DMS 273 (cell line): ENCODE data around the gene MARS1.
"Not testable (repeated sequence)": the region's sequence is repeated elsewhere in the genome, so short reads cannot be mapped to it uniquely, and the experiment has no call there.

ENCODE experiments used
- DNase-seq: peaks from one replicate; lab custom pipeline; 2025; ENCODE audit not compliant: unreplicated experiment; lab: John Stamatoyannopoulos, UW

The MARS1 gene

GRCh38 chr12:57489157-57489641 is 1.3 kb downstream of the MARS1 start:
- DNase-seq = no peak

- no peak for DNase-seq
Observed at GRCh38 chr12:57490126-57490525, 2.3 kb downstream of the MARS1 start.

DNA sequence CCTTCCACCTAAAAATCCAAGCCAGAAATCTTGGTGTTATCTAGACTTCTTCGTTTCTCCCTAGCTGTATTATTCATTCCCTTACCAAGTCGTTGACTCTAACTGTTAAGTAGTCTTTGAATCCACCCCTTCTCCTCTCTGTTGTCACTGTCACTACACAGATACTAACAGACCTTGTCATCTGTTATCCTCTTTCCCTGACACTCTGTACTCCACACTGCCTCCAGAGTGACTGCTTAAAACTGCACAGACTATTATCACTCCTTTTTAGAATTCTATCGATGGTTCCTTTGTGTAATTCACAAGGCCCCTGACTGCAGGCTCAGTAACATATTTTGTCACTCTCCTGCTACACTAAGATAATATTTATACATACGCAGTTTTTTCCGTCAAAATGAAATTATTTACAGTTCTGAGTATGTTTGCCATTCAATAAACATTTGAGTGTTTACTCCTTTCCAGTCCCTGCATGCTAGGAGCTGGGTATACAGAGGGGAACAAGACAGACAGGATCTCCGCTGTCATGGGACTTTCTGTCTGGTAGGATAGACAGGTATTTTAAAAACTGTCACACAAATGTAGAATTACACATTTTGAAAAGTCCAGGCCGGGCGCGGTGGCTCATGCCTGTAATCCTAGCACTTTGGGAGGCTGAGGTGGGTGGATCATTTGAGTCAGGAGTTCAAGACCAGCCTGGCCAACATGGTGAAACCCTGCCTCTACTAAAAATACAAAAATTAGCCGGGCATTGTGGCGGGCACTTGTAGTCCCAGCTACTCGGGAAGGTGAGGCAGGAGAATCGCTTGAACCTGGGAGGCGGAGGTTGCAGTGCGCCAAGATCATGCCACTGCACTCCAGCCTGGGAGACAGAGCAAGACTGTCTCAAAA is 3.8 kb downstream of the MARS1 start:
- DNase-seq = peak; percentile 15

GRCh38 chr12:57495051-57495701 is 7.3 kb downstream of the MARS1 start:
- not testable (repeated sequence) for DNase-seq

- no peak for DNase-seq
Observed at GRCh38 chr12:57496822-57497221, 9.0 kb downstream of the MARS1 start.

- no peak for DNase-seq
Observed at GRCh38 chr12:57497223-57498131, 9.6 kb downstream of the MARS1 start.

- no peak for DNase-seq
Observed at GRCh38 chr12:57498132-57498502, 10.2 kb downstream of the MARS1 start.

DNA sequence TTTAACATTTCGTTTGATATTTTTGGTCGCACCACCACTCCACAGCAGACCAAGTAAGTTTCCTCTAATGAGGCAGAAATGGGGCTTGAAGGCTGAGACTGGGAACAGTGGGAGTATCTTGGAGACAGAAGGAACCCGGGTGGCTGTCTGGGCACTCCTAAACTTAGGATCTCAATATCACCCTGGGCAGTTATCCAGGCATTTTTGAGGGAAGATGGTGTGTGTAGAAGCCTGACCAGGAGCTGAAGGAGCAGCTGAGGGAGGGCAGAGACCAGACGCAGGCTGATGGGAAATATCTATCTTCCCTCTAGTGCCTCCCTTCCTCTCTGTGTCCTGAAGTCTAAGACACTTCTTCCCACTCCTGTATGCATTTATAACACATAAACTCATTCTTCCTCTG is 10.7 kb downstream of the MARS1 start:
- DNase-seq = no peak

DNA sequence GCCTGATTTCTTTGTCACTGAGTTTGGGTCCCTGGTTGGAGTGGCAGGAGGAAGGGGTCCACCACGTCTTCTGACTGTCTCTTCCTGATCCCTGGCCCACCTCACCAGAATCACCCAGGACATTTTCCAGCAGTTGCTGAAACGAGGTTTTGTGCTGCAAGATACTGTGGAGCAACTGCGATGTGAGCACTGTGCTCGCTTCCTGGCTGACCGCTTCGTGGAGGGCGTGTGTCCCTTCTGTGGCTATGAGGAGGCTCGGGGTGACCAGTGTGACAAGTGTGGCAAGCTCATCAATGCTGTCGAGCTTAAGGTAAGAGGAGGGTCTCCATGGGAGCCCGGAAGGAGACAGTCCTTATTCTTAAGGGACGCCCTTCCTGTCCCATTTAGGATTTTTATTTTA is 12.3 kb downstream of the MARS1 start:
- no peak for DNase-seq

DNA sequence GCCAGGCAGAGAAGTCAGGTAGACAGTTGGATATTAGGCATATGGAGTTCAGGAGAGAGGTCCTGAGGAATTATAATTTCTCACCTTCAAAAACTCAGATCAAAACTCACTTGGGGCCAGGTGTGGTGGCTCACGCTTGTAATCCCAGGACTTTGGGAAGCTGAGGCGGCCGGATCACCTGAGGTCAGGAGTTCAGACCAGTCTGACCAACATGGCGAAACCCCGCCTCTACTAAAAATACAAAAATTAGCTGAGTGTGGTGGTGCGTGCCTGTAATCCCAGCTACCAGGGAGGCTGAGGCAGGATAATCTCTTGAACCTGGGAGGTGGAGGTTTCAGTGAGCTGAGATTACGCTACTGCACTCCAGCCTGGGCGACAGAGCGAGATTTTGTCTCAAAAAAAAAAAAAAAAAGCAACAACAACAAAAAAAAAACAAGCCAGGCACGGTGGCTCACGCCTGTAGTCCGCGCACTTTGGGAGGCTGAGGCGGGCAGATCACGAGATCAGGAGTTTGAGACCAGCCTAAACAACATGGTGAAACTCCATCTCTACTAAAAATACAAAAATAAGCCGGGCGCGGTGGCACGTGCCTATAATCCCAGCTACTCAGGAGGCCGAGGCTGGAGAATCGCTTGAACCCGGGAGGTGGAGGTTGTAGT is 14.6 kb downstream of the MARS1 start:
- not testable (repeated sequence) for DNase-seq

- DNase-seq = not testable (repeated sequence)
Observed at GRCh38 chr12:57506541-57506940, 18.7 kb downstream of the MARS1 start.

GRCh38 chr12:57507796-57508195 is 19.9 kb downstream of the MARS1 start:
- not testable (repeated sequence) for DNase-seq

GRCh38 chr12:57511161-57511560 is 23.3 kb downstream of the MARS1 start:
- no peak for DNase-seq

DNA sequence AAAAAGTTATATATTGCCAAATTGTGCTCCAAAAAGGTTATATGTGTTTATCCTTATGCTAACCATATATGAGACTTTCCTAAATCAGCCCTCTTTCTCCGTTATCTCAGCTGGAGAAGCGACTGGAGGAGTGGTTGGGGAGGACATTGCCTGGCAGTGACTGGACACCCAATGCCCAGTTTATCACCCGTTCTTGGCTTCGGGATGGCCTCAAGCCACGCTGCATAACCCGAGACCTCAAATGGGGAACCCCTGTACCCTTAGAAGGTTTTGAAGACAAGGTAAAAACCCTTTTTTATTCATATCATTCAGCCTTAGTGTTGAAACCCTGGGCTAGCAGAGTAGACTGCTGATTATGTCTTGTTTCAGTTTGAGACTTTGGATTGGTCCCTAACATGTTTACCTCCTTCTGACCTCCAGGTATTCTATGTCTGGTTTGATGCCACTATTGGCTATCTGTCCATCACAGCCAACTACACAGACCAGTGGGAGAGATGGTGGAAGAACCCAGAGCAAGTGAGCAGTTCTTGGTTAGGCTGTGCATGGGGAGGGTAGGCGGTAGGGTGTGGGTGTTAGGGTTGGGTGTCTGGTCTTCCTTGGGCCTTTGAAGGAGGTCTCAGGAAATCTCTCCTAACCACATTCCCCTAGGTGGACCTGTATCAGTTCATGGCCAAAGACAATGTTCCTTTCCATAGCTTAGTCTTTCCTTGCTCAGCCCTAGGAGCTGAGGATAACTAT is 23.9 kb downstream of the MARS1 start:
- DNase-seq = no peak

DNA sequence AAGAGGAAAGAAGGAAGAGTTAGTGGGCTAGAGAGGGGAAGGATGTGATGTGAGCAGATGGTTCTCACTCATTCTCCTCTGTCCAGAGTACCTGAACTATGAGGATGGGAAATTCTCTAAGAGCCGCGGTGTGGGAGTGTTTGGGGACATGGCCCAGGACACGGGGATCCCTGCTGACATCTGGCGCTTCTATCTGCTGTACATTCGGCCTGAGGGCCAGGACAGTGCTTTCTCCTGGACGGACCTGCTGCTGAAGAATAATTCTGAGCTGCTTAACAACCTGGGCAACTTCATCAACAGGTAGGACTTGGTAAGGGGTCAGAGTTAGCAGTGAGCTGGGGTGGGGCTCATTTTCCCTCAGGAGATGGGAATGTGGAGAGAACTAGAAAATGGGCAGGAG is 24.8 kb downstream of the MARS1 start:
- DNase-seq = no peak

DNA sequence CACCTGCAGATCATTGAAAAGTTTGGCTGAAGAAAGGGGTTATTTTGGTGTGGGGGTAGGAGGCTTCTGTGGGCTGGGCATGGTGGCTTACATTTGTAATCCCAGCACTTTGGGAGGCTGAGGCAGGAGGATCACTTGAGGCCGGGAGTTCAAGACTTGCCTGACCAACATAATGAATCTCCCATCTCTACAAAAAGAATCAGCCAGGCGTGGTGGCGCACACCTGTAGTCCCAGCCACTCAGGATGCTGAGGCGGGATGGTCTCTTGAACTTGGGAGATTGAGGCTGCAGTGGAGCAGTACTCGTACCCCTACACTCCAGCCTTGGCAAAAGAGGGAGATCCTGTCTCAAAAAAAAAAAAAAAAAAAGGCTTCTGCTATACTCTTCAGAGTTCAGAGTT is 25.4 kb downstream of the MARS1 start:
- no peak for DNase-seq

- not testable (repeated sequence) for DNase-seq
Observed at GRCh38 chr12:57513677-57514076, 25.8 kb downstream of the MARS1 start.

GRCh38 chr12:57514246-57514645 is 26.4 kb downstream of the MARS1 start:
- DNase-seq = not testable (repeated sequence)

- peak; percentile 15 for DNase-seq
Observed at GRCh38 chr12:57514720-57515407, 27.0 kb downstream of the MARS1 start.
